GM19372 (cell line): ENCODE results near the gene PREX1.
A peak's percentile ranks its signal among the peaks of the same experiment; 100 is the strongest.

ENCODE experiments used
- ATAC-seq: cut with Tn5 transposase; IDR thresholded peaks from one replicate; pipeline ENCODE4 v1.9.1; 2021; ENCODE audit warnings: mild to moderate bottlenecking, low read depth, moderate library complexity; ENCODE audit not compliant: unreplicated experiment

The PREX1 gene

DNA sequence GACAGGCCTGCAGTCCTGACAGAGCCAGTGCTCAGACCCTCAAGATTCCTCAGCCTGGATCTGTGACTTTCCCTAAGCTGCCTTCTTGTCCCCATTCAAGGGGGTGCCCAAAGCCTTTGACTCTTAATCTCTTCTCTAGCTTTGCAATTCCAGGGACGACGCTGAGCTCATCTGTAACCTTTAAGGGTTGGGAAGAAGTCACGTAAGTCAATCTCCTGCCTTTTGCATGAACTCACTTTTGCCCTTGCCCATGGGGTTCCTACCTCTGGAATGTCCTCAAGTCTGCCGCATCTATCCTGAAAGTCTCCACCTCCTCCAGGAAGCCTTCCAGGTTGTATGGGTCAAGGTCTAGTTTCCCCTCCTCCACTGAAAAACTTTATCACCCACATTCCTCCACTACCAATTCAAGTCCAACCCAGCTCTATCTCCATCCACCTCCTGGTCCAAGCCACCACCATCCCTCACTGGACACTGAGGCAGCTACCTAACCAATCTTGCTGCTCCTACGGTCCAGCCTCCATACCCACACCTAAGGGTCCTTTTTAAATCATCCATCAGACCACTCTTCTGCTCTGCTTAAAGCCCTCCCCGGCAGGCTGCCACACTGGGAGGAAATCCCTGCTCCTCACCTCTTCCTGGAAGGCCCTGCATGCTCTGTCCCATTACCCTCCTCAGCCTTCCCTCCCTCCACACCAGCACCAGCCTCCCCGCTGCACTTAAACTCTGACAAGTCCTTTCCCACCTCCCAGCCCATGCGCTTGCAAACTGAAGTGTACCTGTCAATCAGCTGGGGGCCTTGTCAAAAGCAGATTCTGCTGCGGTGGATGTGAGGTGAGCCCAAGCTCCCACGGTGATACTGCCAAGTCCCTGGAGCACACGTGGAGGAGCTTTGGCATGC is 29.7 kb downstream of the PREX1 start:
- no peak for ATAC-seq

GRCh38 chr20:48797275-48797825 is 30.4 kb downstream of the PREX1 start:
- no peak for ATAC-seq

DNA sequence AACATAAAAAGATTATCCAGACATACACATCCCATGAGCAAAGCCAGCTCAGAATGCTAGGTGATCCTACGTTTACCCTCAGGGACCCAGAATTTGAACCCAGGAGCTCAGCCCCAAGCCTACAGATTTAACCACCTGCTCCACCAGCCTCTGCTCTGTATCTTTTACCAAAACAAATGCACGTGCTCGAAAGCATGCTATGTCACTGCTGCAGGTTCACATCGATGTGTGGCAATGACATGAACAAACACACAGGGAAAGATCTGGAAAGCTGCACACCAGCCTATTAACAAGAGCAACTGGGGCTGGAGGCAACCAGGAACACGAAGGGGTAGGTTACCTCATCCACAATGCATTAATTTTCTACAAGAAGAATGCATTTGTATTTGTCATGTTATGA is 32.1 kb downstream of the PREX1 start:
- no peak for ATAC-seq

DNA sequence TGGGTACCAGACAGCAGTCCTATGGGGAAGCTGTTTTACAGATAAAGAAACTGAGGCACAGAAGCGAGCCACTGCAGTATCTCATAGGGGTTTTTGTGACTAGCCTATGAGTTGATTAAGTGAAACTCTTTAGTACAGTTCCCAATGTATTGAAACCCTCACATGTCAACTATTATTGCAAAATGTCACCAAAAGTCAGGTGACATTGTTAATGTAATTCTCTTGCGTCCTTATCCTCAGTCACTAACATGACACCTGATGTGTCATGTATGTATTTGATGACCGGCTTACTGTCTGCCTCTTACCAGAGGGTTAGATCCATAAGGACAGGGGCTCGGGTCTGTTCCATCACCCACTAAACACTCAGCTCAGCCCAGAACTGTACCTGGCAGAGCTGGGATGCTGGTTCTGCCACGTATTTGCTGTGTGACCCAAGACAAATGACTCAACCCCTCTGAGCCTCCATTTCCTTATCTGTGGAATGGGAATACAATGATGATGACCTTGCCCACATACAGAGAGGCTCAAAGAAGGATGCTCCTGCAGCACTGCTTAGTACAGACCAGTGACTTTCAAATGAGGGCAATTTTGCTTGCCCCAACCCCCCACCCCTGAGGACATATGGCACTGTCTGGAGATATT is 32.9 kb downstream of the PREX1 start:
- no peak for ATAC-seq

DNA sequence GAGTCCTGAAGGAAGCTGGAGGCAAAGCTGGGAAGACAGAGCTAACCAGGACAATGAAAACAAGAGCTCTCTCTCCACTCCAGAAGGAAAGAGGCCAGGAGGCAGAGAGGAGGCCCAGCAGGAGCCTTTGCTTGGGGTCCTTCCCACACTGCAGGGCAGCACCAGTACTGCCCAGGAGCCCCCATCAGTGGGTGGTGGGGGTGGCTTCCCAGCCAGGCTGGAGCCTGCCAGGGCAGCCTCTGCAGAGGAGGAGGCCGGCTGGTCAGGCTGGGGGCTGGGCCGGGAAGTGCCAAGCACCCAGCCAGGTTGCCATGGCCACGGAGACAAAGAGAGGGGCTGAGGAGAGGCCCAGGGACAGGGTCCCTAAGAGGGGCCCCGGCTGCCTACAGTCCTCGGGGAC is 33.4 kb downstream of the PREX1 start:
- ATAC-seq = no peak

- no peak for ATAC-seq
These were observed 34.0 kb downstream of the PREX1 start for GRCh38 chr20:48793776-48794175.

DNA sequence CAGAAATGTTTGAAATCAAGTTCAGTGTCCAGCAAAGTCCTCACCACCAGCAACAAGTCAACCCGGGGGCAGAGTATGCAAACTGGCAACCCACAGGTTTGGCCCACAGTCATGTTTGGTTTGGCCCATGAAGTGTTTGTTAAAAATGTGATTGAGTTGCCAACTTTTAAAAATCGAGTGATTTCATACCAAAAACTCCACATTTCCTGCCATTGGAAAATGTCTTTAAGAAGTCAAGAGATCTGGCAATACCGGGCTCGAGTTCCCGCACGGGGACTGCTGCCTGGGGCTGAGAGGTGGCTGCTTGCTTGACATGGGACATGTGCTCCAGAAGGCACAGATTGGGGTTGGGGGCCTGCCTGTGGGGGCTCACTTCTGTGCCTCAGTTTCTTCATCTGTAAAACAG is 36.1 kb downstream of the PREX1 start:
- ATAC-seq = no peak

DNA sequence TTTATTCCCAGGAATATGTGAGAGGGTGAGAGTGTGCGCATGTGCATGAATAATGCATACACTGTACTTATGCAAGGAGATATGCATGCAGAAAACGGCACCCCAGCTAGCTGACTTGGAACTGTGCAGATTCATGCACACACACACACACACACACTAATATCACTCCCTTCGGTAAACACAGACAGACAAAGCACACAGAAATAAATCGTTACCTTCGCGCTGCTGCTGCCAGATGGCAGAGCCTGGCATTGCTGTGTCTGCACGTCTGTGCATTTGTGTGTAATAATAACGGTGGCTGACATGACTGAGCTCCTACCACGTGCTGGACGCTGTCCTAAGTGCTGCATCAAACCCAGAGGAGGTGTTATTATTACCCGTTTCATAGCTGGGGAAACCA is 36.8 kb downstream of the PREX1 start:
- ATAC-seq = no peak

DNA sequence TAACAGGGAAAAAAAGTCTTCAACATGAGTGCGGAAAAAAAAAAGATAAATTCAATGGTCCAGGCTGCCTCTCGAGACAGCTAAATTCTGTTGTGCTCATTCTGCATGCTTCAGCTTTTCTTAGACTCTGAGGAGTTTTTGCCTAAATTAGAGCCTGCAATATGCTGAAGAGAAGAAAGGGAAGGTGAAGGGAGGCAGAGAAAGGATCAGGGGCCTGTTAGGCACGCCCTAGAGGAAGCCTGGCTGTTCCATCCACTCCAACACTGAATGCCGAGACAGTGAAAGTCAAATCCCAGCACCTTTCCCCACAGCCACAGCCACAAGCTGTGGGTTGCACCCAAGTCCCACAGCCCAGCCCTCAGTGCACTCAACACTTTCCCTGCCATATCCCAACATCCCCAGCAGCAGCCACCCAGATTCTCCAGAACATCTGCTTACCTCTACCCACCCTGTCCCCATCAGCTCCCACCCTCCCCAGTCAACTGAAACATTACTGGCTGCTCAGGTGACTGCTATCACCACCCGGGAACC is 37.3 kb downstream of the PREX1 start:
- ATAC-seq = no peak

DNA sequence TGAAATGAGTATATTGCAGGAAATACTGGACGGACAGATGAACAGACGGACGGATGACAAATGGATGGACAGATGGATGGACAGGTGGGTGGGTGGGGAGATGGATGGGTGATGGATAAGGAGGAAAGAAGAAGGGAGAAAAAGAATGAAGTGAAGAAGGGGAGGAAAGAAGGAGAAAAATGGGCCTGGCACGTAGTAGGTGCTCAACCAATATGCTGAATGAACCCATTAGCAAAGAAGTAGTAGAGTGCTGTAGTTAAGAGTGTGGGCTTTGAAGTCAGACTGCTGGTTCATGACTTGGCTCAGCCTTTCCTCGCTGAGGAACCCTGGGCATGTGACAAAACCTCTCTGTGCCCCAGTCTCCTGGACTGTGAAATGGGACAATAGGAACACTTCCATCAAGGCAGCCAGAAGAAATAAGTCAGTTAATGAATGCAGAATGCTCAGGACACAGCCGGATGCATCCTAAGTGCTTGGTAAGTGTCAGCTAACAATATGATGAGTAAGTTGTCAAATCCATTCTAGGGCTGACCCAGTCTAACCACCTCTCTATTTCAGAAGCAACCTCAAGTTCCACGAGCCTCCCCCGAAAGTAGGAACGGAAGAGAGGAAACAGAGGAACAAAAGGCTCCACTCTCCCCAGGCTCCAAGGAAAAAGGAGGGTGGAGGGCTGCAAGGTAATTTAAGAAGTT is 37.9 kb downstream of the PREX1 start:
- ATAC-seq = no peak

GRCh38 chr20:48789185-48789668 is 38.6 kb downstream of the PREX1 start:
- ATAC-seq = peak; percentile 25

DNA sequence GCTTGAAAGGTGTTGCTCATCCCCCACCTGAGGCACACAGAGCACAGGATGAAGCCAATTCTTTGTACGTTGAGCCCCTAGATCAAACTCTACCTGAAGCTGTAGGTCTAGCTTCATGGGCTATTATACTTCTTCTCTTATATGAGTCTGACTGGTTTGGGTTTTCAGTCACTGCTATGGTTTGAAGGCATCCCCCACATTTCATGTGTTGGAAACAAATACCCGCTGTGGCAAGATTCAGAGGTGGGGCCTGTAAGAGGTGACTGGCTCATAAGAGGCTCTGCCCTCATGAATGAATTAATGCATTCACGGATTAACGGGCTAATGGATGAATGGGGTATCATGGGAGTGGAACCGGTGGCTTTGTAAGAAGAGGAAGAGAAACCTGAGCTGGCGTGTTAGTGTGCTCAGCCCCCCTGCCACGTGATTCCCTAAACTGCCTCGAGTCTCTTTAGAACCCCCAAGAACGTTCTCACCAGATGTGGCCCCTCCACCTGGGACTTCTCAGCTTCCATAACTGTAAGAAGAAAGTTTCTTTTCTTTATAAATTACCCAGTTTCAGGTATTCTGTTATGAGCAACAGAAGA is 39.2 kb downstream of the PREX1 start:
- ATAC-seq = peak; percentile 67

- ATAC-seq = no peak
These were observed 39.9 kb downstream of the PREX1 start for GRCh38 chr20:48787861-48788375.

DNA sequence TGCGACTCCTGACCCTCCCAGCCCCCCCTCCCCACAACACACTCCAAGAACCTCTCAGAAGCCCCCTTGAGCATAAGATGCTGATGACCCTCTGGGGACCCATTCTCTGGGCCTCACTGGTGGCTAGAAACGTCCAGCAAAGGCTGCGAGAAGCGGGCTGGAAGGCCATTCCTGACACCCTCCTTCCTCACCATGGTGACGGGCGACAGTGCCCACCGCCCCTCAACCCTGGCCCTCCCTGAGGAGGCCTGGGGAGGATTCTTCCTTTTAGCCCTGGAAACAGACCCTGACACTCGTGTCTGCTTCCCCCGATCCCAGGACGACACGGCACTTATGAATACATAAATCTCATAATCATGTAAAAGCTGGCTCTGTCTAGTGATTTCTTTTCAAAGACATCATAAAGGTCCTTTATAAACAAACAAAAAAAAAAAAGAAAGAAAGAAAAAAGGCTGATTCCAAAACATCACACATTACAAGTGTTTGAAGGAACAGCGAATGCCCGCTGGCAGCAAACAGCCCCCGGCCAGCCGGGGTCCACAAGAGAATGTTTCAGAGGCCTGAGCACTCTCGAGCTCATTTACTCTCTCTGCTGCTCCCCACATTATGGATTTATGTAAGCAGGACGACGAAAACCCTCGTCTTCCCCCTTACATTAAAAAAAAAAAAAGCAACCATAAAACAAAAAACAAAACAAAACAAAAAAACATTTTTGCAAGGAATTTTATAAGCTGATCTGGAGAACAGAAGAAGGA is 40.7 kb downstream of the PREX1 start:
- ATAC-seq = no peak

DNA sequence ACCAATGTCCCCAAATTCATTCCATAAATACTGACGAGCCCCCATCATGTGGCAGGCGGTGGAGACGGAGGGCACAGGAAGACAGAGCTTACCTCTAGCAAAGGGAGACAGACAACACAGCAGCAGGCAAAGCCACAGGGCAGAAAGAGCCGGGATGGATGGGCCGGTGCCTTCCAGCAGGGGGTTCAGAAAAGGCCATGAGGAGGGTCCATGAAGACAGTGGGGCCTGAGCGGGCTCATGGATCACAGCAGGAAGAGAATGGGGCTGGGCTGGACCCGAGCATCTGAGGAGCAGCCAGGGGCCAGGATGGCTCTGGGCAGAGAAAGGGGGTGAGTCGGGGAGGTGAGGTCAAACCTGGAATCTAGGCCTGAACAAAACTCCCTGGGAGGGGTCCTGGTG is 42.0 kb downstream of the PREX1 start:
- no peak for ATAC-seq

GRCh38 chr20:48785256-48785655 is 42.5 kb downstream of the PREX1 start:
- ATAC-seq = no peak

DNA sequence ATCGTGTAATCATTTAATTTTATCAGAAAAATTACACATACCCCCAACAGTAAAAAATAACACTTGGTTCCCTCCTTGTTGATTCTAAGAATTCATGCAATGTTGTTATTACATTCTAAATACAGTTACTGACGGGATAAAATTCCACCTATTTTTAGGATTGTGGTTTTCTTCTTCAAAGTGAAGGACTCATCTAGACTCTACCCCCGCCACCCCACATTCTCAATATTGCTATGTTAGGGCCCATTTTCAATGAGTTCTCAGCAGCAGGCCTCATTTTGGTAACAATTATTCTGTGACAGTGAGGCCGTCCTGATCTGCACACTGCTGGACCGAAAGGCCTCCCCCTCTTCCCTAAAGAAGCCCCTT is 43.5 kb downstream of the PREX1 start:
- no peak for ATAC-seq

- ATAC-seq = no peak
These were observed 44.1 kb downstream of the PREX1 start for GRCh38 chr20:48783533-48784272.

GRCh38 chr20:48782901-48783308 is 44.9 kb downstream of the PREX1 start:
- ATAC-seq = no peak
